ENCODE results near the gene ENTPD8. TPM values are rescaled to one million over a fixed set of nuclear protein-coding genes. Genes with fewer than 3 reads are reported as not detected.

The ENTPD8 gene
- total RNA-seq, 1 donor from 2014 or later = not detected

GRCh38 chr9:137421838-137422603 is 19.1 kb downstream of the ENTPD8 start:
- Mint-ChIP-seq H3K27ac (peak overlapping the region; percentile 50), H3K9me3 (peaks cover 3% of the 10 kb centered on the region), H3K4me3 (peak overlapping the region; percentile 92), H3K36me3 (no peaks in the 10 kb centered on the region), H3K27me3 (ENCODE audit: insufficient read depth, low read depth) (peaks cover 8% of the 10 kb centered on the region), H3K4me1 (peaks cover 7% of the 10 kb centered on the region)
- DNase-seq (ENCODE audit: low spot score) = no peak
- H3K27ac ChIP-seq = no peak overlapping the region
- peaks cover 14% of the 10 kb centered on the region for H3F3A ChIP-seq (ENCODE audit: low read depth)
- H3K9me3 ChIP-seq (ENCODE audit: low read depth) = no peaks in the 10 kb centered on the region
- H3K27me3 ChIP-seq = peaks cover 32% of the 10 kb centered on the region
- H3K9ac ChIP-seq = peak overlapping the region; percentile 55
- peak overlapping the region; percentile 87 for H3K4me3 ChIP-seq
- H3K4me1 ChIP-seq = peaks cover 5% of the 10 kb centered on the region
- H2AFZ ChIP-seq (replicated peaks) = peak overlapping the region; percentile 87
- peaks cover 39% of the 10 kb centered on the region for H3K79me2 ChIP-seq (ENCODE audit: low read depth)
- H4K20me1 ChIP-seq (ENCODE audit: low read depth) = peaks cover 6% of the 10 kb centered on the region
- TF ChIP-seq, protein P1, sequence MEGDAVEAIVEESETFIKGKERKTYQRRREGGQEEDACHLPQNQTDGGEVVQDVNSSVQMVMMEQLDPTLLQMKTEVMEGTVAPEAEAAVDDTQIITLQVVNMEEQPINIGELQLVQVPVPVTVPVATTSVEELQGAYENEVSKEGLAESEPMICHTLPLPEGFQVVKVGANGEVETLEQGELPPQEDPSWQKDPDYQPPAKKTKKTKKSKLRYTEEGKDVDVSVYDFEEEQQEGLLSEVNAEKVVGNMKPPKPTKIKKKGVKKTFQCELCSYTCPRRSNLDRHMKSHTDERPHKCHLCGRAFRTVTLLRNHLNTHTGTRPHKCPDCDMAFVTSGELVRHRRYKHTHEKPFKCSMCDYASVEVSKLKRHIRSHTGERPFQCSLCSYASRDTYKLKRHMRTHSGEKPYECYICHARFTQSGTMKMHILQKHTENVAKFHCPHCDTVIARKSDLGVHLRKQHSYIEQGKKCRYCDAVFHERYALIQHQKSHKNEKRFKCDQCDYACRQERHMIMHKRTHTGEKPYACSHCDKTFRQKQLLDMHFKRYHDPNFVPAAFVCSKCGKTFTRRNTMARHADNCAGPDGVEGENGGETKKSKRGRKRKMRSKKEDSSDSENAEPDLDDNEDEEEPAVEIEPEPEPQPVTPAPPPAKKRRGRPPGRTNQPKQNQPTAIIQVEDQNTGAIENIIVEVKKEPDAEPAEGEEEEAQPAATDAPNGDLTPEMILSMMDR (IDR thresholded peaks at IDR 0.05) = no peak
- no peak for TF ChIP-seq EZH2 (IDR thresholded peaks at IDR 0.05)
- no peaks in the 10 kb centered on the region for H3K36me3 ChIP-seq
- peak overlapping the region; percentile 99 for H3K4me2 ChIP-seq

- no peak for TF ChIP-seq EZH2phosphoT487 (IDR thresholded peaks at IDR 0.05)
- no peak for TF ChIP-seq EZH2 (IDR thresholded peaks at IDR 0.05)
- TF ChIP-seq, protein P1 (IDR thresholded peaks at IDR 0.05) = no peak
- Mint-ChIP-seq H3K4me1 (peaks cover 9% of the 10 kb centered on the region), H3K27ac (no peak overlapping the region), H3K9me3 (peaks cover 3% of the 10 kb centered on the region), H3K36me3 (no peaks in the 10 kb centered on the region), H3K27me3 (ENCODE audit: insufficient read depth, low read depth) (no peaks in the 10 kb centered on the region), H3K4me3 (no peak overlapping the region)
- no peak overlapping the region for H2AFZ ChIP-seq (replicated peaks)
- H3K9me3 ChIP-seq (ENCODE audit: low read depth) = no peaks in the 10 kb centered on the region
- H3K27me3 ChIP-seq = peaks cover 4% of the 10 kb centered on the region
- no peak overlapping the region for H3K4me2 ChIP-seq
- H3K79me2 ChIP-seq (ENCODE audit: low read depth) = peaks cover 39% of the 10 kb centered on the region
- no peak overlapping the region for H3K4me3 ChIP-seq
- no peaks in the 10 kb centered on the region for H3K36me3 ChIP-seq
- peaks cover 5% of the 10 kb centered on the region for H3K4me1 ChIP-seq
- no peak for DNase-seq (ENCODE audit: low spot score)
- H3K9ac ChIP-seq = no peak overlapping the region
- peaks cover 3% of the 10 kb centered on the region for H3F3A ChIP-seq (ENCODE audit: low read depth)
- peaks cover 6% of the 10 kb centered on the region for H4K20me1 ChIP-seq (ENCODE audit: low read depth)
- no peak overlapping the region for H3K27ac ChIP-seq
Observed at GRCh38 chr9:137417161-137418021, 23.8 kb downstream of the ENTPD8 start.

DNA sequence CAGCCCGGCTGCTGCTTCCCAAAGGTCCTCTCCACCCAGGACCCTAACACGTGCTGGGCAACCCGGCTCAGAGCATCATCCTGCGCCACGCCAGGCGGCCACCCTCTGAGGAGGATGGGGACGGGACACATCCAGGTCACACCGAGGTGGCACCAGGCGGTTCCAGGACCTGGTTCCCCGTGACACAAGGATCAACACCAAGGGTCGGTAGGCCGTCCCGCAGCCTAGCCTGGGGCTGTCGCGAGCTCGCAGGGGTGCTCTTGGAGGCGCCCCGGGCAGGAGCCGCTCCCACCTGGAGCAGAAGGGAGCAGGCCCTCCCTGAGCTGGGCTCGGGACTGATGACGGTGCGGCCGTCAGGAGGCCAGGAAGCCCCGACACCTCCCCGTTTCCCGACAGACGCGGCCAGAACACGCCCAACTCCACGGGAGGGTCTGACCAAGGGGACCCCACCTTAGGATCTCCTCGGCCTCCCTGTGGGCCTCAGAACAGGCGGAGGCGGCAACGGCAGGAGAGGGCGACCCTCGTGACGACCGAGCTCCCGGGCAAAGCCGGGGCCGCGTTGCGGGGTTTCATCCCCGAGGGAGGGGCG is 24.5 kb downstream of the ENTPD8 start:
- H3K36me3 ChIP-seq = no peaks in the 10 kb centered on the region
- no peaks in the 10 kb centered on the region for H3K27me3 ChIP-seq
- peaks cover 2% of the 10 kb centered on the region for H4K20me1 ChIP-seq (ENCODE audit: low read depth)
- H3K9ac ChIP-seq = no peak overlapping the region
- TF ChIP-seq, protein P1 (IDR thresholded peaks at IDR 0.05) = no peak
- TF ChIP-seq EZH2 (IDR thresholded peaks at IDR 0.05) = no peak
- no peak for TF ChIP-seq EZH2phosphoT487 (IDR thresholded peaks at IDR 0.05)
- Mint-ChIP-seq H3K36me3 (no peaks in the 10 kb centered on the region), H3K4me1 (peaks cover 2% of the 10 kb centered on the region), H3K4me3 (no peak overlapping the region), H3K27ac (no peak overlapping the region), H3K27me3 (ENCODE audit: insufficient read depth, low read depth) (no peaks in the 10 kb centered on the region), H3K9me3 (no peaks in the 10 kb centered on the region)
- H2AFZ ChIP-seq (replicated peaks) = no peak overlapping the region
- H3K79me2 ChIP-seq (ENCODE audit: low read depth) = peaks cover 32% of the 10 kb centered on the region
- no peaks in the 10 kb centered on the region for H3K9me3 ChIP-seq (ENCODE audit: low read depth)
- H3K4me1 ChIP-seq = peaks cover 6% of the 10 kb centered on the region
- no peak for DNase-seq (ENCODE audit: low spot score)
- H3K27ac ChIP-seq = no peak overlapping the region
- H3F3A ChIP-seq (ENCODE audit: low read depth) = peaks cover 2% of the 10 kb centered on the region
- H3K4me3 ChIP-seq = no peak overlapping the region
- no peak overlapping the region for H3K4me2 ChIP-seq

Data from neural progenitor cell (in vitro differentiated cells).